Upper lobe of right lung (tissue), 1 donor: ENCODE results near the gene PSMB8. TPM values are rescaled to one million over a fixed set of nuclear protein-coding genes. Genes with fewer than 3 reads are reported as not detected.
"Not testable (repeated sequence)": the region's sequence is repeated elsewhere in the genome, so short reads cannot be mapped to it uniquely, and the experiment has no call there.

Experiments
- ATAC-seq: fragments of 200-7000 bp; cut with Tn5 transposase; one replicate; pipeline ENCODE4 v1.9.1; 2020; ENCODE audit warnings: mild to moderate bottlenecking, moderate library complexity
- DNase-seq: peaks from one replicate; pipeline ENCODE4 v3.0.0-alpha.2; 2020
- H3K27ac ChIP-seq: fragments of 200-600 bp; one replicate; pipeline ENCODE4 v1.8.0; 2022
- H3K27me3 ChIP-seq: fragments of 200-600 bp; one replicate; pipeline ENCODE4 v1.8.0; 2022; ENCODE audit warnings: mild to moderate bottlenecking
- H3K36me3 ChIP-seq: fragments of 200-600 bp; one replicate; pipeline ENCODE4 v1.8.0; 2022
- H3K4me1 ChIP-seq: fragments of 200-600 bp; one replicate; pipeline ENCODE4 v1.8.0; 2022
- H3K4me3 ChIP-seq: fragments of 200-600 bp; one replicate; pipeline ENCODE4 v1.8.0; 2022; ENCODE audit warnings: mild to moderate bottlenecking
- H3K9me3 ChIP-seq: fragments of 200-600 bp; one replicate; pipeline ENCODE4 v1.8.0; 2022
- intact Hi-C: fragments of 100-400 bp; cut with DNase I; formaldehyde crosslinking; loops from one replicate; pipeline ENCODE4 v1.11.0; 2022
- total RNA-seq: library from RNA; stranded (reverse); fragmentation: NEBNext Ultra II Directional; extraction: Animal tissue kit (Norgen Biotek cat#: 25700); gene quantifications from one replicate; pipeline ENCODE4 v1.2.1, GENCODE V29; 2021
- TF ChIP-seq, protein P1 (sequence below): fragments of 200-600 bp; IDR thresholded peaks from one replicate; pipeline ENCODE4 v1.8.0; 2022; ENCODE audit warnings: antibody characterized with exemption
- donor health status: DM: no; HTN: yes; CAD: no; lungs with severe emphysema.

PSMB8 gene
- total RNA-seq, 1 donor from 2014 or later = 86.9 TPM

DNA sequence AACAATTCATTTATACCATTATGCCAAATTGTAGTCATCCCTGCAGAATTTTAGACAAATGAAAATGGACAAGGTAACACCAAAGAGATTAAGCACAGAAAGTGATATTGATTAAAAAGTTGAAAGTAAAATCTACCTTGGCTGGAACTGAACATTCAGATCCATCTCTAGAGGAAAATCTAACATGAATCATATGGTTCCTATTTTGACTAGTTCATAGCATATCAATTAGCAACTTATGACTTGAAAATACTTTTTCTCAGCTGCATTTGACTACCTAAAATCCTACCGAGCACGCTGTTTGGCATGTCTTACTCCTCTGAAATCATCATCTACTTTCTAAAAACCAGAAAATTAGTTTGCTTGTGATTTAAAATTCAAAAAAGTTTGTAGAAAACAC lies 32.8 kb upstream of the PSMB8 start:
- Histone ChIP-seq H3K4me1 (no peaks in the 10 kb centered on the region), H3K36me3 (no peaks in the 10 kb centered on the region), H3K27ac (no peak overlapping the region), H3K4me3 (no peak overlapping the region), H3K27me3 (no peaks in the 10 kb centered on the region), H3K9me3 (no peaks in the 10 kb centered on the region)
- DNase-seq (no peak), ATAC-seq (no peak)
- TF ChIP-seq, protein P1, sequence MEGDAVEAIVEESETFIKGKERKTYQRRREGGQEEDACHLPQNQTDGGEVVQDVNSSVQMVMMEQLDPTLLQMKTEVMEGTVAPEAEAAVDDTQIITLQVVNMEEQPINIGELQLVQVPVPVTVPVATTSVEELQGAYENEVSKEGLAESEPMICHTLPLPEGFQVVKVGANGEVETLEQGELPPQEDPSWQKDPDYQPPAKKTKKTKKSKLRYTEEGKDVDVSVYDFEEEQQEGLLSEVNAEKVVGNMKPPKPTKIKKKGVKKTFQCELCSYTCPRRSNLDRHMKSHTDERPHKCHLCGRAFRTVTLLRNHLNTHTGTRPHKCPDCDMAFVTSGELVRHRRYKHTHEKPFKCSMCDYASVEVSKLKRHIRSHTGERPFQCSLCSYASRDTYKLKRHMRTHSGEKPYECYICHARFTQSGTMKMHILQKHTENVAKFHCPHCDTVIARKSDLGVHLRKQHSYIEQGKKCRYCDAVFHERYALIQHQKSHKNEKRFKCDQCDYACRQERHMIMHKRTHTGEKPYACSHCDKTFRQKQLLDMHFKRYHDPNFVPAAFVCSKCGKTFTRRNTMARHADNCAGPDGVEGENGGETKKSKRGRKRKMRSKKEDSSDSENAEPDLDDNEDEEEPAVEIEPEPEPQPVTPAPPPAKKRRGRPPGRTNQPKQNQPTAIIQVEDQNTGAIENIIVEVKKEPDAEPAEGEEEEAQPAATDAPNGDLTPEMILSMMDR = no peak
- intact Hi-C loops = no loop called here

DNA sequence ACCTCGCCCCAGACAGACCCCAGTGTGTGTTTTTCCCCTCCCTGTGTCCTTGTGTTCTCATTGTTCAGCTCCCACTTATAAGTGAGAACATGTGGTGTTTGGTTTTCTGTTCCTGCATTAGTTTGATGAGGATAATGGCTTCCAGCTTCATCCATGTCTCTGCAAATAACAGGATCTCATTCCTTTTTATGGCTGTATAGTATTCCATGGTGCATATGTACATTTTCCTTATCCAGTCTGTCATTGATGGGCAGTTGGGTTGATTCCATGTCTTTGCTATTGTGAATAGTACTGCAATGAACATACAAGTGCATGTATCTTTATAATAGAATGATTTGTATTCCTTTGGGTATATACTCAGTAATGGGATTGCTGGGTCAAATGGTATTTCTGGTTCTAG lies 30.1 kb upstream of the PSMB8 start:
- H3K4me3 ChIP-seq, H3K36me3 ChIP-seq, DNase-seq, H3K4me1 ChIP-seq, H3K27me3 ChIP-seq, H3K27ac ChIP-seq, intact Hi-C loops, H3K9me3 ChIP-seq, ATAC-seq: not testable (repeated sequence)

DNA sequence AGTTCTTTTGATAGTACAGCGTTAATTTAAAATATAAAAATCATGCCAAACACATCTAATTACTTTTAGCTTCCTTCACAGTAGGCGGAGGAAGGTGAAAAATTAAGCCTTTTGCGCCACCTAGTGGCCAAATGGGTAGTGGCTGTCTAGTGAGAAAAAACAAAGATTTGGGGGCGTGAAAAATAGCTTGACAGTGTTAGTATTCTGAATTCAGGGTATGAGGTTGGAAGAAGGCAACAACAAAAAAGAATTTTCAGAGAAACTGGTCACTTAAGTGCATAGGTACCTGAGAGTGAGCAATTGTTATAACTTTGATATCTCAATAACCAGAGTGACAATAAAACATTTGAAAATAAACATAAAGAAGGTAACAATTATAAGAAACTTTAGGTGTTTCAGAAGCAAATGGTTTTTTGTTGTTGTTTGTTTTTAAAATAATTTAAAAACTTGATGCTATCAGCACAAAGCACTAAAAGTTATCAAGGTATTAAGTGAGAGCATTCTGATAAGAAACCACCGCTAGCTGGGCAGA lies 24.5 kb upstream of the PSMB8 start:
- Histone ChIP-seq H3K9me3 (no peaks in the 10 kb centered on the region), H3K4me1 (no peaks in the 10 kb centered on the region), H3K36me3 (no peaks in the 10 kb centered on the region), H3K27me3 (no peaks in the 10 kb centered on the region), H3K4me3 (no peak overlapping the region), H3K27ac (no peak overlapping the region)
- TF ChIP-seq, protein P1 = peak; percentile 92
- intact Hi-C loops = loop anchor here (5.0 kb wide), 1 partner anchor 41 kb away; no protein-coding TSS in a partner anchor
- peak; percentile 90 for ATAC-seq
- peak; percentile 78 for DNase-seq

DNA sequence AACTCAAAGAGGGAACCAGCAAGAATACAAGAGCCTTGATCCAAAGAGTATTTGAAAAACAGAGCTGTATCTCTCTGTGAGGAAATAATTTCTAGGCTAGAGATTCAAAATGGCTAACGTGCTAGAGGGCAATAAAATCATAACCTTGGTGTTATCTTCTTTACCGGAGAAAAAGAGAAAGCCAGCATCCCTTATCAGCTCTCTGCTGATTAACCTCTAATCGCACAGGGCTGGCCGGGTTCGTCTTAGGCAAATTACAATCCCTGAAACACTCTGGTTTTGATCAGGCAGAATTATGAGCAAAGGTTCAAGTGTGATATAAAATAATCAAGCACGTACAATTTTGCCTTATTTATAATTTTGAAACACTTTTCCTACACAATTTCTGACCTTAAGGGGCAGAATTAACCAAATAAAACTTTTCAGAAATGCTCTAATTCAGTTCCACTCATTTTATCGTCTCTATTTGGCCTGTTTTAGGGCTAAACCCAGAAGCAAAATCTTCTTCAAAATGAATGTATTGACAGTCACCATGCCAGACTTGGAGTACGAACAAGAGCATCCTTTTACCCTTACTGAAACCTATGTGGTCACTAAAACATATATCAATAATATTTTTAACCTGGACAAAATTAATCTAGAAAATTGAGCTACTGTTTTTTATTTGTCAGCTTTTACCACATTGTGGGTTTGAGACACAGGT lies 23.9 kb upstream of the PSMB8 start:
- ATAC-seq = no peak
- no peak overlapping the region for H3K27ac ChIP-seq
- no peaks in the 10 kb centered on the region for H3K4me1 ChIP-seq
- DNase-seq = no peak
- H3K27me3 ChIP-seq = no peaks in the 10 kb centered on the region
- H3K36me3 ChIP-seq = no peaks in the 10 kb centered on the region
- no peaks in the 10 kb centered on the region for H3K9me3 ChIP-seq
- H3K4me3 ChIP-seq = no peak overlapping the region
- TF ChIP-seq, protein P1 = no peak
- intact Hi-C loops = loop anchor here (5.0 kb wide), 1 partner anchor 40 kb away; no protein-coding TSS in a partner anchor

DNA sequence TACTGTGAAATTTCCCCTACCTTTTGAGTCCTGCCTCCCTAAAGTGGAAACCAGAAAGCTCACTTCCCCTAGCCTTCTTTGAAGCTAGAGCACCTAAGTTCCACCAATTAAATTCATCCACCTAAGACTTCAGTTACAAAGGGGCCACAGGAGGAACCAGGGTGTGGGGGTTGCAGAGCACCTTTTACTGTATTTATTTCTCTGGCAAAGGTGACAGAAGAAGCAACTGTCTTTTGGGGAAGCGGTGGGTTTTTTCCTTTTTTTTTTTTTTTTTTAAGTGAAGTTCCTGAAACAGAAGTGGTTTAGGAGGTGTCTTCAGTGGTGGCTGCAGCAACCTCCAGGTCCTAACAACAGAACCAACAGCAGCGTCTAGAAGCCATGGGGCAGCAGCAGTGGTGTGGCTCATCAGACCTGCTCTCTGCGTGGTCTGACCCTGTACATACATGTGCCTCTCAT lies 23.2 kb upstream of the PSMB8 start:
- Histone ChIP-seq H3K36me3 (no peaks in the 10 kb centered on the region), H3K4me1 (no peaks in the 10 kb centered on the region), H3K27ac (no peak overlapping the region), H3K9me3 (no peaks in the 10 kb centered on the region), H3K4me3 (no peak overlapping the region), H3K27me3 (no peaks in the 10 kb centered on the region)
- no peak for DNase-seq
- peak; percentile 41 for ATAC-seq
- TF ChIP-seq, protein P1 = no peak
- intact Hi-C loops = loop anchor here (5.0 kb wide), 1 partner anchor 40 kb away; no protein-coding TSS in a partner anchor

DNA sequence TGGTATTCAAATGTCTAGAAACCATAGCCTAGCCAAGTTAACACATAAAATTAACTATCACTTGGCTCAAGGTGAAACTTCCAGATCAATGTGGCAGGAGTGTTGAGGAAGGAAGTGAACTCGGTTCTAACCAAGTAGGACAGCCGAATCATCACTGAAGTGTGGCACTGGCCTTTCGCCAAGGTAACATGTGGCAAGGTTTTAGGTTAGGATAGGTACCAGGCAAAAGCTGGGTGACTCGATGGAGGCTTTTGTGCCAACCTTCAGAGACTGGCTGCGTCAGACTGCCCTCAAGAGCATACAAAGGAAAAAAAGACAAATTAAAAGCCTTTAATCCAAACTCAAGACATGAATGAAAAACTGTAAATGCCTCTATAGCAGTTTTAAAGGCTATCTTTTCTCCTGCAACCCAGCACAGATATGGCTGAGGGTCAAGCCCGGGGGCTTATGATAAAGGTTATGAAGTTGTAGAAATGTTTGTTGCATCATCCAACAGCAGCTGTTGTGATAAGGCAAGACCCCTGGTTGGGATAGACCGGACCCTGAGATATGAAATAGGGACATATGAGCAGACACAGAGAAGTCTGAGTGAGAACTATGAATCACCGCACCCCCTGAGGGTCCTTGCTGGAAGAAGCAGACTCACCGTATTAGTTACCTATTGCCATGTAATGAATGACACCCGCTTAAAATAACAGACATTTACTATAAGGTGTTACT lies 22.0 kb upstream of the PSMB8 start:
- H3K27me3 ChIP-seq = no peaks in the 10 kb centered on the region
- H3K4me3 ChIP-seq = no peak overlapping the region
- H3K4me1 ChIP-seq = no peaks in the 10 kb centered on the region
- no peak for ATAC-seq
- TF ChIP-seq, protein P1 = no peak
- H3K9me3 ChIP-seq = no peaks in the 10 kb centered on the region
- H3K27ac ChIP-seq = no peak overlapping the region
- intact Hi-C loops = loop anchor here (5.0 kb wide), 1 partner anchor 39 kb away; no protein-coding TSS in a partner anchor
- DNase-seq = no peak
- H3K36me3 ChIP-seq = no peaks in the 10 kb centered on the region
